ENCODE measurements around the gene CUTC.

CUTC gene

GRCh38 chr10:99799613-99800012 is 67.6 kb downstream of the CUTC start:
- Histone ChIP-seq H3K4me3 (no peak overlapping the region), H3K27ac (no peak overlapping the region)
- DNase-seq (ENCODE audit: low spot score): no peak
- no peak for TF ChIP-seq CTCF (IDR thresholded peaks at IDR 0.05)

GRCh38 chr10:99804471-99804870 is 72.4 kb downstream of the CUTC start:
- Histone ChIP-seq H3K27ac (no peak overlapping the region), H3K4me3 (no peak overlapping the region)
- TF ChIP-seq CTCF (IDR thresholded peaks at IDR 0.05): no peak
- DNase-seq (ENCODE audit: low spot score): no peak

GRCh38 chr10:99805190-99805589 is 73.2 kb downstream of the CUTC start:
- Histone ChIP-seq H3K27ac (no peak overlapping the region), H3K4me3 (no peak overlapping the region)
- no peak for TF ChIP-seq CTCF (IDR thresholded peaks at IDR 0.05)
- no peak for DNase-seq (ENCODE audit: low spot score)
